GM18520 (cell line): ENCODE measurements around the gene NOP16.
"Not testable (repeated sequence)": the region's sequence is repeated elsewhere in the genome, so short reads cannot be mapped to it uniquely, and the experiment has no call there.

Experiments
- ATAC-seq: cut with Tn5 transposase; IDR thresholded peaks from one replicate; pipeline ENCODE4 v1.9.1; 2021; ENCODE audit not compliant: unreplicated experiment

Gene NOP16

DNA sequence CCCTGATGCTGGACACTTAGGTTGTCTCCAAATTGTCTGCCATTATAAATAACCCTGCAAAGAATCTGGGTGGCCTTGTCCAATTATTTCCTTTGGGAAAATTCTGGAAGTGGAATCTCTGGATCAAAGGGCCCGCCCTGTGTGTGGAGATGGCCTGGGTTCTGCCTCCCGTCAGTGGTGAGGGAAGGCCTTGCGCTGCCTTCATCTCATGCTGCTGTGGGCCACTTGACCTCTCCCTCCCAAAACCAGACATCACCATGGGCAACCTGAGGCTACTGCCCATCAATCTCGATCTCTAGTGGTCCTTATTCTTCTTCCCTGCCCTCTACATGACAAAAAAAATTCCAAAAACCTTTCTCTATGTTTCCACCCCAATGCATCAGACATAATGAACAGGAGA is 21.4 kb upstream of the NOP16 start:
- ATAC-seq, result no peak

DNA sequence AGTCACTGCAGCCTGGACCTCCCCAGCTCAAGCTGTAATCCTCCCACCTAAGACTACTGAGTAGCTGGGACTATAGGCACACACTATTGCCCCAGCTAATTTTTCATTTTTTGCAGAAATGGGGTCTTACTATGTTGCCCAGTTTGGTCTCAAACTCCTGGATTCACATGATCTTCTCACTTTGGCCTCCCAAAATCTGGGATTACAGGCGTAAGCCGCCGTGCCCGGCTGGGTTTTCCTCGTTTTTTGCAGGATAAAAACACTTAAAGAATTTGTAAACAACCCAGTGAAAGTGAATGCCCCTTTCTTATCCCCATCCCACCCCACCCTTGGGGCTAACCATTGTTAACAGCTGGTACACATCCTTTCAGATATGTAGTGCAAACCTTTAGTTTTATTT is 20.2 kb upstream of the NOP16 start:
- ATAC-seq, result no peak

DNA sequence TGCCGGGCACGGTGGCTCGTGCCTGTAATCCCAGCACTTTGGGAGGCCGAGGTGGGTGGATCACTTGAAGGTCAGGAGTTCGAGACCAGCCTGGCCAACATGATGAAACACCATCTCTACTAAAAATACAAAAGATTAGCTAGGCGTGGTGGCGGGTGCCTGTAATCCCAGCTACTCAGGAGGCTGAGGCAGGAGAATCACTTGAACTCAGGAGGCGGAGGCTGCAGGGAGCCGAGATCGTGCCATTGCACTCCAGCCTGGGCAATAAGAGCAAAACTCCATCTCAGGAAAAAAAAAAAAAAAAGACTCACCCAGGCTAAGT is 19.8 kb upstream of the NOP16 start:
- not testable (repeated sequence) for ATAC-seq

DNA sequence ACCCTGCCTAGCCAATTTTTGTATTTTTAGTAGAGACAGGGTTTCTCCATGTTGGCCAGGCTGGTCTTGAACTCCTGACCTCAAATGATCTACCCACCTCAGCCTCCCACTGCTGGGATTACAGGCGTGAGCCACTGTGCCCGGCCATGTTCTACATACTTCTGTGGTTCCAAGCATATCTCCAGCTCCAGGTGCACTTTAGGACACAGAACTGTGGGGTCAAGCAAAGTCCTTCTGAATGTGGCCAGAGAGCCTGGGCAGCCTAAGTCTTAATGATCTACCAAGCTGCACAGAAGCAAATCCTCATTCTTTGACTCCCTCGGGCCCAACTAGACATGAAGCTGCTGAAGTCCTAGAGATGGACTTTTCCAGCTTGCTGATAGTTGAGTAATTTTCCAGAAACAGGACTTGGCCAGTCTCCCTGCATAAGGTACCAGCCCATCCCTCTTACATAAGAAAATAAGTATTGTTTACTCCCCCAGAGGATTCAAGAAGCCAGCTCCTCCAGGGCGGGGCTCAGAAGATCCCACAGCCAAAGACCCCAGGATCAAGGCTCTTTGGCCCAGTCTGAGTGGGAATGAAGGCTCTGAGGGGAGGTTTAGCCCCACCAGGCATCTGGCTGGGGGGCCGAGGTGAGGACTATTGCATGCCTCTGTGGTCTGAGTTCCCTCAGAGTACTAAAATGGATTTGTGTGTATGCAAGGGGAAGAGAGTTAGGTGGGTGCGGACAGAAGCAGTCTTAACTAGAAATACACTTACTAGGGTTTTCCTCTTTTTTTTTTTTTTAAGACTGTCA is 19.3 kb upstream of the NOP16 start:
- ATAC-seq, result no peak

DNA sequence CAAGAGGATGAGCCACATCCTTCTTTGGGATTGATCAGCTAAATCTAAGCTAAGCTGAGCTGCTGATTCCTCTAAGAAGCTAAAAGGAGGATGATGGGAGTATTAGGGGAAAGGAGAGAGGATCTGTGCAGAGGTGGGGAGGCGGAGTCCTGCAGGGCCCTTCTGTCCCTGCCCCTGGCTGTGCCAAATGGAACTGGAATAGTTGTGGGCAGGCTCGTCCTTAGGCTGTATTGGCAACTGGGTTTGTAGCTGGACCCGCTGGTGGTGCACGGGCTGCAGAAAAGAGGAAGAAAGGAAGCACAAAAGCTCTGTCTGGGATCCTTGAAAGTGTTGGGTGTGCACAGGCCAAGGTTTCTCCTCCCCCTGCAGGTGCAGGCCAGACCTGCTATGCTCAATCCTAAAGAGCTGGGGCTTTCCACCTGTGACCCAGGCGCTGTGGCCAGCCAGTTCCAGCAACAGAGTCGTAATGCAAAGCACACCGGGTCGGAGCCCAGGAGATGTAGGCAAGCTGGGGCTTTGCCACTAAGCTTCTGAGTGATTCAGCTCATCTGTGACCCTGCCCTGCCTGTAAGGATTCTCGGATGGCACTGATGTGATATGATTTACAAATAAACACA is 18.1 kb upstream of the NOP16 start:
- ATAC-seq, result no peak

DNA sequence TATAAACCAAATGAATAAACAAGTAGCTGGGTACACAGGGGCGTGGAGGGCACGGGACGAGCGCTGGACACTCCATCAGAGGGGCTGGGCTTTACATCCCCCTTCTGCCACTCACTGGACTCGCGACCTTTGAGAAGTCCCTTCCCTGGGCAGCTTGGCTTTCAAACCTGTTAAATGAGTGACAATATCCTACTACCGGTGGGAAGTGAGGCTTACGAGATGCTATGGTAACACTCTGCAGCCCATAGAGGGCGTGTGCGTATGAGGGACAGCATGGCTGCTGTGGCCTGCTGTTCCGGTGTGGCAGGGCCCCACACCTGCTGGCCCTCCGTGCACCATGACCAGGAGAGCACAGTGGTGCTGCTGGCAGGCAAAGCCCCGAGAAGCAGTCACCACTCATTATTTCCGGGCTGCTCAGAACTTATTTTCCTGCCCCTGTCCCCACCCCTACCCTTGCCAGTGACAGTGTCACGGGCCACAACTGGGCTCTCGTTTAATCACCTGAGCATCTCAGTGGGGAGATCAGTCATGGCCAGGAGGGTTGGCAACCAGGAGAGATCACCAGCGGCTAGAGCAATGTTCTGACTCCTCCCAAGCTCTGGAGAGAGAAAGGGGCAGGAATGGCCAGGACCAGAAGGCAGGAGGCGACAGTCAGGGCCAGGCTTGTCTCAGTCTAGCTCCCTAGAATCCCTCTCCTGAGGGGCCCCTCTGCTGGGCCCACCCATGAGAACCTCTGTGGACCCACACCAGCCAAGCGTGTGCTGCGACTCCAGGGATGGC is 17.4 kb upstream of the NOP16 start:
- ATAC-seq, result no peak

DNA sequence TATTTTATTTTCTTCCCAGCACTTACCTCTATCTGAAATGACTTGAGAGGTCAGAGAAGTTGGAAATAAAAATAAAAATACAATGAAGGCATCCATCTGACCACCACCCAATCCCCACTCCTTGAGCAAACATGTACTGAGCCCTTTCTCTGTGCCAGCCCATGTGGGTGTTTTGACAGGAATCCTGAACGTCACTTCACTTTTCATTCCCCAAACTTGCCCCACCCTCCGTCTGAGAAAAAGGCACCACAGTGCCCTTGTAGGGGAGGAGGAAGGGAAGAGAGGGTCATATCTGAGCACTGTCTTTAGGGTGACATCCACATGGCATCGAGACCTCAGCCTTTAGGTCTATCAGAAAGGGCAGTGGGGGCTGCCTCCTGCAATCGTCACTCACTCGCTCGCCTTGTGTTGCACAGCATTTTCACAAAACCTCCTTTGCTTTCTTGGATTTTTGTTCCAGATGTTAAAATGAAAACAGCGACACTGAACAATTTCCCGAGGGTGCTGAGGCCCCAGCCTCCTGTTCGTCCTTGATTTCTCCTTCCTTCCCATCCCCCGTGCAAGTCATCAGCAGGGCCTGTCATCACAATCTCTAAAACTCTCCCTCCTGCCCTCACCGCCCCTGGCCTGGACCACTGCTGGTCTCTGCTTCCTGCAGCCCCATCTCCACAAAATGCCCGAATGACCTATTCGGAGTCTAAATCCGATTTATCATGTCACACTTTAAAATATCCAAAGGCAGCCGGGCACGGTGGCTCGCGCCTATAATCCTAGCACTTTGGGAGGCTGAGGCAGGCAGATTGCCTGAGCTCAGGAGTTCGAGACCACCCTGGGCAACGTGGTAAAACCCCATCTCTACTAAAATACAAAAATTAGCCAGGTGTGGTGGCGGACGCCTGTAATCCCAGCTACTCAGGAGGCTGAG is 13.1 kb upstream of the NOP16 start:
- no peak for ATAC-seq

DNA sequence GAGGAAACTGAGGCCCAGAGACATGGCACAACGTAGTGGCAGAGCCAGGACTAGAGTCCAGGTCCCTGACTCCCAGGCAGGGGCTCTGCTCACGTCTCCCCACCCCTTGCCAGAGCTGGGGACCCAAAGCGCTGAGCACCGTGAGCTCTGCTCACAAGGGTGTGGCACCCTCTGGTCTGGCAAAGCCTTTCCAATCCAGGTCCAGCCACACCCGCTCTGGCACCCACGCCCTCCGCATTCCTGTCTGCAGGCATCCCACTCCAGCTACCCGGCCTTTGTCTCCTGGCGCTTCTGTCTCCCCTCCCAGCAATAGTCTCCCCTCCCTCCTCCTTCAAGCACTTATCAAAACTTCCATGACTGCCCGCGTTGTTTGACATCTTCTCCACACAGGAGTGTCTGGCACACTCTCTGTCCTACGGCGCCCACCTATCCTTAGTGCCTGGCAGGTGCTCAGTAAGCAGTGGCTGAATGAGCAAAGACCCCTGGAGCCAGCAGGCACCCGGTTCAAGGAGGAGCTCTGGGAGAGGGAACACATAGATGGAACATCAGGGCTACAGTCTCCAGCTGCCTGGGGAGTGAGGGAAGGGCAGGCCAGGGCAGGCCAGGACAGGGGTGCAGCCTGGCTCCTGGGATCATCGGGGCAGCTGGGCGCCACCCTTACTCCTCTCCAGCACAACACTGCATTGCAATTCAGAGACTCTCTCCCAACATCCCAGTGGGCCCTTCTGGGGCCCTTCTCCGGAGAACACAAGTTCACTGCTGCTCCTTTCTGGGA is 12.2 kb upstream of the NOP16 start:
- no peak for ATAC-seq

DNA sequence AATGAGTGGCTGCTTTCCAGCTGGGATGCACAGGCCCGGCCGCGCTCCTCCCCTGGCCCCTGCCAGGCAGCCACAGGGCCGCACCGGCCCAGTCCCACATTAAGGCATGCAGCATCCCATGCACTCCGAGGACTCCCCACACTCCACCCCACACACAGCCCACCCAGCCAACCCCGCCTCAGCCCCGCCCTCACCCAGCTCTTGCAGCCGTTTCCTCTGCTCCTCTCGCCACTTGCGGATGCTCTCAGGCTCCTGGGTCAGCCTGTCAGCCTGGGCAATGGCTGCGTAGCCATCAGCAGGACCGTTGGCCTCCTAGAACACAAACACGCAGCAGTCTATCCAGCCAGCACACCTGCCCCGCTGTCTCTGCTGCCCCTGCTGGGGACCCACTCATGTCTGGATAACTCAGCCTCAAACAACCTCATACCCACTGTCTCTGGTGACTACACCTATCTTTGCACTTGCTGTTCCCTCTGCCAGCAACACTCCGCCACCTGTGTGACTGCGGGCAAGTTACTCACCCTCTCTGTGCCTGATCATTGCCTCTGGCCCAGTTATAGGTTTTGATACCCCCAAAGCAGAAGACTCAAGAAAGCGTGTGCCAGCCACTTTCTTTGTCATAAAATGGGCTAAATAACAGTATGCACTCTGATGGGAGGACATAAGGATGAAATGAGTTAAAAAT is 9.5 kb upstream of the NOP16 start:
- no peak for ATAC-seq

DNA sequence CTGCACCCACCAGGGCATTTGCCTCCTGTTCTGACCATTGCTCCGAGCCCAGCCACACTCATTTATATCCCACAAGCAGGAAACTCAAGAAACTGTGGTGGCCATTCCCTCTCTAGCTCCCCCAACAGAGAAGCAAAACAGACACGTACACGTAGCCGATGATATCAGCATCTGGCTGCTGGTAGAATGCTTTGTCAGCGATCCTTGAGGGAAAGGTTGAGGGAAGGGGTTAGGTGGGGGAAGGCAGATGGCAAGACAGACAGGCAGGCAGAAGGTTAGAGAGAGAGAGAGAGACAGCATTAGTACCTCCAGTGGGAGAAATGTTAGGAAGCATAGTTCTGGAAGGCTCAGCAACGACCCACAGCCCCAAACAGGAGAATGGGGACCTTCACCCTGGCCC is 7.9 kb upstream of the NOP16 start:
- no peak for ATAC-seq

DNA sequence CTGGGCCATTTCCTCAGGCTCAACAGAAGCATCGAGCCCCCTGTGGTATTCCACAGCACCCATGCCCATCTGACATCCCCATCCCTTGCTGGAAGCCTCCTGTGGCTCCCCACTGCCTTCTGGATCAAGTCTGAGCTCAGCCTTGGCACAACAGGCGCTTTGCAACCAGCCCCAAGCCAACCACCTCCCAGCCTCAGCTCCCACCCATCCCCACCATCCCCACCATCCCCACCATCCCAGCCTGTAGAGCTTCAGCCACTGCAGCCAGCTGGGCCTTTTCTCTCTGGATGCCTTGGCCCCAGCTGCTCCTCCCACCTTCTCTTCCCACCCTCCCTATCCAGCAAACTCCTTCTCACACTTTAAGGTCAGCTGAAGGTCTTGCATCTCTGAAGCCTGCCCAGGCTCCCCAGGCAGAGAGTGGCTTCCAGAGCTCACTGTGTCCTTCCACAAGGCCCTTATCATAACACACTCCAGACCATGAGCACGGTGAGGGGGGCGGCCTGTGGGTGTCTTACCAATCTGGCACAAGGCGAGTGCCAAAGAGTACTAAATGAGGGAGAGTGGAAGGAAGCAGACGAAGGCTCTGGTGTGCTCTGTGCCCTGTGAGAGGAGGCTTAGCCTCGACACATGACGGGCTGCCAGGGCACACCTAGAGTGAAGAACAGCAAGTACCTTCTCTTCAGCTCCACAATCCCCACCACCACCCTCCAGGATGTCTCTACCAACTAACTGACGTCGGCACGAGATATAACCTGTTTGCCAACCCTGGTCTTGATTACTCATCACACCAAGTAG is 6.7 kb upstream of the NOP16 start:
- no peak for ATAC-seq

DNA sequence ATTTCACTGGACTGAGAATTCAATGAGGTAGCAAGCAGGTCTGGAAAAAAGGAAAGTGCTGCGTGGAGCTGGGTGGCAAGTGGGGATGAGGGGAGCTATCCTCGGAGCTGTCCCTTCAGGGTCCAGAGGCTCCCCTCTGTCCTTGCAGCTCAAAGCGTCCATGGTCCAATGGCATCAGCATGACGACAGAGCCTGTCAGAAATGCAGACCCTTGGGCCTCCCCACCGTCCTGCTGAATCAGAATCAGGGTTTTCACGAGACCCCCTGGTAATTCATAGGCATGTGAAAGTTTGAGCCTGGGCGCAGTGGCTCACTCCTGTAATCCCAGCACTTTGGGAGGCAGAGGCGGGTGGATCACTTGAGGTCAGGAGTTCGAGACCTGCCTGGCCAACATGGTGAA is 5.7 kb upstream of the NOP16 start:
- no peak for ATAC-seq

DNA sequence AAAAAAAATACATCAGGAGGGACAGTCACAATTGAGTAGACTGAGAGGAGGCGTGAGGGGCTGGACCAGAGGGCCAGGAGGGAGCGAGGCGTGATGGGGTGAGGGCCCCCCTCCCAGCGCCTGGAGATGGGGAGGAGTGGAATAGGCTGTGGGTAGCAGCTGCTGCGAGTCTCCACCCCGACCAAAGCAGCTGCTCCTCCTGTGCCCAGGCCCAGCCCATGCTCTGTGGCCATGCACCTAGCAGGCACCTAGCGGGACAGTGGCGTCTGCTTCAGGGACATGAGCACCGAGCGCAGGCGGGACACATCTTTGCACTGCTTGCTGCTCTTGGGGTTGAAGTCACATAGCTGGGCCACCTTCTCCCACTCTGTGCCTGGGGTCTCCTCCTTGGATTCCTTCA is 4.1 kb upstream of the NOP16 start:
- ATAC-seq, result no peak

DNA sequence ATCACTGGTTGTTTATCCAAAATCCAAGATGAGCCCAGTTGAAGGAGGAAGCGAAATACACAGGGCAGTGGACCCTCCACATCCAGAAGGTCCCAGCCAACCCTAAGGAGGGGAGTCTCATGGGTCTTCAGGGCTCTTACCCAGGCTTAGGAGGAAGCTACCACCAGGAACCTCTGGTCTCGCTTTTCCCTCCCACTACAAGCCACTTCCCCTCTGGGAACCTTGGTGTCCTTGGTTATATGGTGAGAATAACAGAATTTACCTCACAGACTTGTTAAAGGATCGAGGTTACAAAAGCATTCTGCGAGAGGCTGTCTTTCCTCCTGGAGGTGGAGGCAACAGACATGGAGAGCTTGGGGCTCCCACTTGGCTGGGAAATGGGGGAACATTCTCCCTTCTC is 3.6 kb upstream of the NOP16 start:
- ATAC-seq, result no peak

DNA sequence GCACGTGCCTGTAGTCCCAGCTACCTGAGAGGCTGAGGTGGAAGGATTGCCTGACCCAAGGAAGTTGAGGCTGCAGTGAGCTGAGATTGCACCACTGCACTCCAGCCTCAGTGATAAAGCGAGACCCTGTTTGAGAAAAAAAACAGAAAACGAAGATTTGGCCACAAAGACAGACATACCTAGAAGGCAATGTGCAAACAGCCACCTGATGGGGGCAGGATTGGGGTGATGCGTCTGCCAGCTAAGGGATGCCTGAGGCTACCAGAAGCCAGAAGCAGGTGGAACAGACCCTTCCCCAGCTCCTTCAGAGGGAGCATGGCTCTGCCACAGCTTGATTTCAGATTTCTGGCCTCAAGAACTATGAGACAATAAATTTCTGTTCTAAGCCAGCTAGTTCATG is 3.1 kb upstream of the NOP16 start:
- no peak for ATAC-seq

DNA sequence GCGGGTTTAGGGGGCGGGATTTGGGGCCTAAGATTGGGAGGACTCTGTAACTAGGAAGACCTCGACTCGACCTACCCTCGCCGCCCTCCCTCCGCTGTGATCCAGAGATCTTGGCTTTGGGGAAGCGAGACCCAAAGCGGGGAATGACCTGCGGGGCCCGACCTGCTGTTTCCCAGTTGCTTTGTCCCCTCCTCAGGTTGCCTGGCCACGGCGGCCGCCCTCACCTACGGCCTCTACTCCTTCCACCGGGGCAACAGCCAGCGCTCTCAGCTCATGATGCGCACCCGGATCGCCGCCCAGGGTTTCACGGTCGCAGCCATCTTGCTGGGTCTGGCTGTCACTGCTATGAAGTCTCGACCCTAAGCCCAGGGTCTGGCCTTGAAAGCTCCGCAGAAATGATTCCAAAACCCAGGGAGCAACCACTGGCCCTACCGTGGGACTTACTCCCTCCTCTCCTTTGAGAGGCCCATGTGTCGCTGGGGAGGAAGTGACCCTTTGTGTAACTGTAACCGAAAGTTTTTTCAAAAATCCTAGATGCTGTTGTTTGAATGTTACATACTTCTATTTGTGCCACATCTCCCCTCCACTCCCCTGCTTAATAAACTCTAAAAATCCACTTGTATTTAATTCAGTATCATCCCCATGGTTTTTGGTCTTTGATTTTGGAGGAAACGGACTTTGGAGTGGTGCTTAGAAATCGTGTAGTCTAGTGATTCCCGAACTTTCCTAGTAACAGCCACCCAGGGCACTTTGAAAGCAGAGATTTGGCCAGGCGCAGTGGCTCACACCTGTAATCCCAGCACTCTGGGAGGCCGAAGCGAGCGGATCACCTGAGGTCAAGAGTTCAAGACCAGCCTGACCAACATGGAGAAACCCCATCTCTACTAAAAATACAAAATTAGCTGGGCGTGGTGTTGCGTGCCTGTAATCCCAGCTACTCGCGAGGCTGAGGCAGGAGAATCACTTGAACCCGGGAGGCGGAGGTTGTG is 1.0 kb upstream of the NOP16 start:
- ATAC-seq, result no peak

DNA sequence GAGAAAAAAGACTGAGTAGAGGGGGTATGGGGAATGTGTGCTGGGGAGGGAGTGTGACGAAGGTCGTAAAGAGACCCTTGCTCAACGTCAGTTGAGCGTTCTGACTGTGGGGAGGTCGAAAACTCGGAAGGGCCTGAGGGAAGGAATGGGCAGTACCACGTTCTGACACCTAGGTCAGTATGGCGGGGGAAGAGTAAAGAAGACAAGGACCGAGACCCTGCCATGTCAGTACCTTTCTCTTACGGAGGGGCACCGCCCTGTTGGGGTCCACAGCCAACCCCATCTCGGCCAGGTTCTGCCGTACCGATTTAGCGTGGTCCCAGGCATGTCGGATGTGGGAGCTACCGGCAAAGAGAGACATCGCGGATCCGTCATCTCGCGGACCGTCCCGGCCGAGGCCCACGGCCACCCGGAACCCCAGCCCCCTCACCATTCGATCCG is 375 bp downstream of the NOP16 start:
- ATAC-seq, result no peak

DNA sequence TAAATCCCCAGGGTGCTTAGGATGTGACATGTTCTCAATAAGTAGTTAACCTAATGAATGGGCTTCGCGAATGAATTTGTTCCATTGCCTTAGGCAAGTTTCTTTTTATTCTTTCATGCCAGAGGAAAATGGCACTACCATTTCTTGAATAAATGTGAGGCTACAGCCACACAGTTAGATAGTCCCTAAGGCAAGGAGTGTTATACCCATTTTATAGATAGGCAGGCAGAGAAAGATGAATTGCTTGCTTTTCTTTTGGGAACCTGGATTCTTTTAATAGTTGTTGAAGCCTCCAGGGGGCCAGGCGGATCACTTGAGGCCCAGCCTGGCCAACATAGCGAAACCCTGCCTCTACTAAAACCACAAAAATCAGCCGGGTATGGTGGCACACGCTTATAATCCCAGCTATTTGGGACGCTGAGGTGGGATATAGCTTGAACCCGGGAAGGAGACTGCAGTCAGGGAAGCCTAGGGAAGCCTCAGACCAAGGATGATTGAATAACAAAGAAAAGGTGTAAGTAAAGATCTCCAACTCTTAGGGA is 943 bp downstream of the NOP16 start:
- ATAC-seq, result no peak
